ENCODE results near the gene FAM221A.
"Not testable (repeated sequence)": the region's sequence is repeated elsewhere in the genome, so short reads cannot be mapped to it uniquely, and the experiment has no call there.

FAM221A gene

GRCh38 chr7:23721456-23721855, 41.5 kb downstream of the FAM221A start:
- H3K4me1 Mint-ChIP-seq, result no peaks in the 10 kb centered on the region
- no peaks in the 10 kb centered on the region for H3K36me3 Mint-ChIP-seq
- no peaks in the 10 kb centered on the region for H3K27me3 Mint-ChIP-seq
- H3K9me3 Mint-ChIP-seq, result no peaks in the 10 kb centered on the region
- H3K27ac Mint-ChIP-seq, result no peak overlapping the region
- H3K4me3 Mint-ChIP-seq, result no peak overlapping the region

GRCh38 chr7:23722587-23723216, 42.7 kb downstream of the FAM221A start:
- H3K4me1 Mint-ChIP-seq, H3K27ac Mint-ChIP-seq, H3K9me3 Mint-ChIP-seq, H3K27me3 Mint-ChIP-seq, H3K4me3 Mint-ChIP-seq, H3K36me3 Mint-ChIP-seq: not testable (repeated sequence)

GRCh38 chr7:23724113-23724512, 44.1 kb downstream of the FAM221A start:
- not testable (repeated sequence) for H3K27me3 Mint-ChIP-seq, H3K36me3 Mint-ChIP-seq, H3K4me3 Mint-ChIP-seq, H3K9me3 Mint-ChIP-seq, H3K4me1 Mint-ChIP-seq, H3K27ac Mint-ChIP-seq

GRCh38 chr7:23742051-23742450, 62.1 kb downstream of the FAM221A start:
- H3K9me3 Mint-ChIP-seq, result peaks cover 8% of the 10 kb centered on the region
- H3K4me3 Mint-ChIP-seq, result no peak overlapping the region
- no peaks in the 10 kb centered on the region for H3K4me1 Mint-ChIP-seq
- H3K36me3 Mint-ChIP-seq, result peaks cover 10% of the 10 kb centered on the region
- H3K27me3 Mint-ChIP-seq, result no peaks in the 10 kb centered on the region
- H3K27ac Mint-ChIP-seq, result no peak overlapping the region

GRCh38 chr7:23743226-23743625, 63.2 kb downstream of the FAM221A start:
- Mint-ChIP-seq H3K27me3 (no peaks in the 10 kb centered on the region), H3K4me1 (no peaks in the 10 kb centered on the region), H3K36me3 (peaks cover 11% of the 10 kb centered on the region)

GRCh38 chr7:23746629-23747028, 66.6 kb downstream of the FAM221A start:
- peaks cover 10% of the 10 kb centered on the region for H3K36me3 Mint-ChIP-seq
- H3K9me3 Mint-ChIP-seq, result peaks cover 9% of the 10 kb centered on the region
- no peak overlapping the region for H3K27ac Mint-ChIP-seq
- no peaks in the 10 kb centered on the region for H3K27me3 Mint-ChIP-seq
- no peak overlapping the region for H3K4me3 Mint-ChIP-seq
- no peaks in the 10 kb centered on the region for H3K4me1 Mint-ChIP-seq

More at GRCh38 chr7:23743226-23743625, 63.2 kb downstream of the FAM221A start:
- Mint-ChIP-seq H3K4me3 (no peak overlapping the region), H3K27ac (no peak overlapping the region), H3K9me3 (peaks cover 9% of the 10 kb centered on the region)

- no peaks in the 10 kb centered on the region for H3K27me3 Mint-ChIP-seq
- peaks cover 10% of the 10 kb centered on the region for H3K36me3 Mint-ChIP-seq
- no peak overlapping the region for H3K27ac Mint-ChIP-seq
- peaks cover 3% of the 10 kb centered on the region for H3K9me3 Mint-ChIP-seq
- peaks cover 8% of the 10 kb centered on the region for H3K4me1 Mint-ChIP-seq
- no peak overlapping the region for H3K4me3 Mint-ChIP-seq
These were observed 71.9 kb downstream of the FAM221A start for GRCh38 chr7:23751852-23752251.

Measured in activated naive CD4-positive, alpha-beta T cell treated with anti-CD3 and anti-CD28 coated beads, Interleukin-2, amount 50 U/mL, for 24 hours (primary cell).